DND-41 (cell line): Measurements from ENCODE around the gene TWF2.

ENCODE experiments used
- ATAC-seq: fragments of 200-7000 bp; cut with Tn5 transposase; 3 replicates; pipeline ENCODE4 v1.9.1; 2021; ENCODE audit warnings: low read depth; ENCODE audit not compliant: insufficient read depth
- DNase-seq: peaks from one replicate; pipeline ENCODE4 v3.0.0-alpha.2; 2020
- H2AFZ ChIP-seq: 2 replicates; pipeline ENCODE4 v1.6.0; 2012; ENCODE audit warnings: low read depth, low read length
- H3K27ac ChIP-seq: 2 replicates; pipeline ENCODE4 v1.5.1; 2012; ENCODE audit warnings: low read length, inconsistent platforms
- H3K27me3 ChIP-seq: fragments of 200-600 bp; sonication (generic); 2 replicates; pipeline ENCODE4 v1.6.0; 2012; ENCODE audit warnings: low read length, mild to moderate bottlenecking, inconsistent platforms; ENCODE audit not compliant: insufficient read depth, poor library complexity
- H3K36me3 ChIP-seq: 2 replicates; pipeline ENCODE4 v1.5.1; 2012; ENCODE audit warnings: low read length, inconsistent platforms; ENCODE audit not compliant: insufficient read depth
- H3K4me1 ChIP-seq: 2 replicates; pipeline ENCODE4 v1.5.1; 2012; ENCODE audit warnings: mild to moderate bottlenecking, low read length; ENCODE audit not compliant: insufficient read depth
- H3K4me2 ChIP-seq: 2 replicates; pipeline ENCODE4 v1.6.0; 2012; ENCODE audit warnings: mild to moderate bottlenecking, moderate library complexity, low read length, inconsistent platforms; ENCODE audit not compliant: insufficient read depth
- H3K4me3 ChIP-seq, 2 experiments: fragments of 200-600 bp in 1 of 2; shearing (Covaris generic) in 1 of 2; 2 replicates each; pipeline ENCODE4 v1.5.1; 2012 to 2016; ENCODE audit warnings: inconsistent platforms in 2 of 2, low read length in 2 of 2, mild to moderate bottlenecking in 2 of 2, low read depth in 1 of 2, moderate library complexity in 1 of 2
- H3K79me2 ChIP-seq: 2 replicates; pipeline ENCODE4 v1.6.0; 2012; ENCODE audit warnings: low read length, inconsistent platforms; ENCODE audit not compliant: insufficient read depth
- H3K9ac ChIP-seq: 2 replicates; pipeline ENCODE4 v1.6.0; 2012; ENCODE audit warnings: low read depth, mild to moderate bottlenecking, inconsistent platforms, low read length, moderate library complexity
- H3K9me3 ChIP-seq: 2 replicates; pipeline ENCODE4 v1.5.1; 2012; ENCODE audit warnings: low read length, moderate library complexity, mild to moderate bottlenecking, inconsistent platforms; ENCODE audit not compliant: insufficient read depth, severe bottlenecking
- H4K20me1 ChIP-seq: 2 replicates; pipeline ENCODE4 v1.6.0; 2012; ENCODE audit warnings: low read length; ENCODE audit not compliant: insufficient read depth
- CTCF ChIP-seq: IDR thresholded peaks from 2 replicates; pipeline ENCODE4 v1.5.1; 2012; ENCODE audit warnings: borderline replicate concordance, low read length, moderate library complexity, mild to moderate bottlenecking; ENCODE audit not compliant: poor library complexity, severe bottlenecking; ENCODE audit errors: extremely low read depth
- EZH2 ChIP-seq: IDR thresholded peaks from 3 replicates; pipeline ENCODE4 v1.6.1; 2012; ENCODE audit warnings: borderline replicate concordance, low read depth, mild to moderate bottlenecking, moderate library complexity, low read length, inconsistent platforms; ENCODE audit not compliant: severe bottlenecking

The TWF2 gene

DNA sequence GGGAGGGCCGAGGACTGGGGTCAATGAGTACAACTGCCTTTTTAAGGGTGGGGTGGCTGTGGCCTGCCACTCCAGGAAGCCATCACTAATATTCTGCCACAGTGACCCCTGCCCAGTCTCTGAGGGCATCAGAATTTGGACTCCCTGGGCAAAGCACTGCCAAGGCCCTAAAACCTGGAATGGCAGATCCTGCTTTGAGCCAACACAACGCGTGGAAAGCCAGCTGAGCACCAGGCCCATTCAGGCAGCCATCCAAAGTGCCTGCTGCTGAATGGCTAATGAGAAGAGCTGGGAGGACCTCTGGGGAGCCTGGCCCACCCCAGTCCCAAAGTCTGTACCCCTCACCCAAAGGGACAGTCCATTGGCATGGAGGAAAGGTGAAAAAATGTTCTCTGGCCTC, 5.0 kb downstream of the TWF2 start:
- H3K36me3 ChIP-seq: peaks cover 61% of the 10 kb centered on the region
- peaks cover 45% of the 10 kb centered on the region for H3K4me1 ChIP-seq
- H3K9me3 ChIP-seq: no peaks in the 10 kb centered on the region
- DNase-seq (no peak), ATAC-seq (no peak)
- H3K27ac ChIP-seq: no peak overlapping the region
- no peak overlapping the region for H3K4me3 ChIP-seq
- H4K20me1 ChIP-seq: peaks cover 60% of the 10 kb centered on the region
- H3K79me2 ChIP-seq: peaks cover 61% of the 10 kb centered on the region
- H2AFZ ChIP-seq: no peak overlapping the region
- H3K27me3 ChIP-seq: no peaks in the 10 kb centered on the region
- TF ChIP-seq CTCF (no peak), EZH2 (no peak)
- H3K9ac ChIP-seq: no peak overlapping the region
- H3K4me2 ChIP-seq: no peak overlapping the region

DNA sequence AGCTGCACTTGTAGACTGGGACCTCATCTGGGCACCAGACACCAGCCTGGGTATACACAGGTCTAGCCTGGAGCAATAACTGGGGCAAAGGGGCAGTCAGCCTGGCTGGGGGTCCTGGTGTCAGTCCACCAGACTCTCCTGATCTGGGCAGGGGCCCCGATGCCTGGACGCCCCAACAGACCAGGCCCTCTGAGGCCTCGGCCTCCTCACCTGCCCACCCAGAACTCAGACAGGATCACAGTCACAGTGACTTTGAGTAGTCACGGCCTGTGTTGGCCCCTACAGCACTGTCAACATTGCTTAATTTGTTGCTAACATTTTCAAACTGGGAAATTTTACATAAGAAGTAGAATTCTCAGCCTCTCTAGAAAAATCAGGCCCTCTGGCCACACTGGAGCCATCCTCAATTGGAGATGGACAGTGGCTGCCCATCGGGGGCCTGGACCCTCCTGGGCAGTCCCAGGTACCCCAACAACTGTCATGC, 5.8 kb downstream of the TWF2 start:
- Histone ChIP-seq H2AFZ (no peak overlapping the region), H4K20me1 (peaks cover 55% of the 10 kb centered on the region), H3K4me3 (no peak overlapping the region), H3K9me3 (no peaks in the 10 kb centered on the region), H3K4me2 (no peak overlapping the region), H3K27me3 (no peaks in the 10 kb centered on the region), H3K79me2 (peaks cover 55% of the 10 kb centered on the region), H3K36me3 (peaks cover 66% of the 10 kb centered on the region), H3K4me1 (peaks cover 40% of the 10 kb centered on the region), H3K9ac (no peak overlapping the region; the same call in 1 of the 2 replicates), H3K27ac (no peak overlapping the region; the same call in 1 of the 2 replicates)
- DNase-seq: no peak
- TF ChIP-seq CTCF: no peak
- TF ChIP-seq EZH2: no peak
- ATAC-seq: no peak

DNA sequence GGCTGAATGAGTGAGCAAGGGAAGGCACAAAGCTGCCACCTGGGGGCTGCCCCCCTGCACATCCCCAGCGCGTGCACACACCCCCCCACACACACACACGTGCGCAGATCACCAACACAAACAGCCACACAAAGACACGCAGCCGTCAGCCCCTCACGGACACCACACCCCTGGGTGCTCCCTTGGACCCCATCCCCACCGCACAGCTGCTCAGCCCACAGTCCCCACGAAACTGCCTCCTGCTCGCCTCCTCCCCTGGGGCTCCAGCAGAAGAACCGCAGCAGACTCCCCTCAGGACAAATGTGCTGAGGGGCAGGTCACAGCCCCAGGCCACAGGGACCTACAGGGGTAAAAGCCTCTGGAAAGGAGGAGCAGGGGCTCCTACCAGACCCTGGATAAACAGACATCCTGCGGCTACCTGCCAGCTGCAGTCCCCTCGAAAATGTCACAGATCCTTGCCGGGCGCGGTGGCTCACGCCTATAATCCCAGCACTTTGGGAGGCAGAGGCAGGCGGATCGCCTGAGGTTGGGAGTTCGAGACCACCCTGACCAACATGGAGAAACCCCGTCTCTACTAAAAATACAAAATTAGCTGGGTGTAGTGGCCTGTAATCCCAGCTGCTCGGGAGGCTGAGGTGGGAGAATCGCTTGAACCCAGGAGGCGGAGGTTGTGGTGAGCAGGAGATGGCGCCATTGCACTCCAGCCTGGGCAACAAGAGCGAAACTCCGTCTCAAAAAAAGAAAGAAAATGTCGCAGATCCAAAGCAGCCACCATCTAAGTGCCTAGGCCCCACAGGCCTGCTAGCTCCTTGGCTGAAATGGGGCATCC, 6.5 kb downstream of the TWF2 start:
- peaks cover 66% of the 10 kb centered on the region for H3K36me3 ChIP-seq
- peak overlapping the region; percentile 29; the same call in 1 of the 2 replicates for H3K27ac ChIP-seq
- H2AFZ ChIP-seq: no peak overlapping the region
- no peak for DNase-seq
- H4K20me1 ChIP-seq: peaks cover 49% of the 10 kb centered on the region
- no peak for ATAC-seq
- H3K79me2 ChIP-seq: peaks cover 49% of the 10 kb centered on the region
- no peak overlapping the region for H3K4me3 ChIP-seq
- H3K4me2 ChIP-seq: no peak overlapping the region
- H3K9ac ChIP-seq: no peak overlapping the region; the same call in 1 of the 2 replicates
- peaks cover 34% of the 10 kb centered on the region for H3K4me1 ChIP-seq
- TF ChIP-seq CTCF (peak; percentile 46), EZH2 (no peak)
- no peaks in the 10 kb centered on the region for H3K27me3 ChIP-seq
- H3K9me3 ChIP-seq: no peaks in the 10 kb centered on the region
